ENCODE results near the gene RBM3. TPM values are rescaled to one million over a fixed set of nuclear protein-coding genes. Genes with fewer than 3 reads are reported as not detected.

The RBM3 gene
- total RNA-seq, 1 experiment from 2014 or later, result 233 TPM

DNA sequence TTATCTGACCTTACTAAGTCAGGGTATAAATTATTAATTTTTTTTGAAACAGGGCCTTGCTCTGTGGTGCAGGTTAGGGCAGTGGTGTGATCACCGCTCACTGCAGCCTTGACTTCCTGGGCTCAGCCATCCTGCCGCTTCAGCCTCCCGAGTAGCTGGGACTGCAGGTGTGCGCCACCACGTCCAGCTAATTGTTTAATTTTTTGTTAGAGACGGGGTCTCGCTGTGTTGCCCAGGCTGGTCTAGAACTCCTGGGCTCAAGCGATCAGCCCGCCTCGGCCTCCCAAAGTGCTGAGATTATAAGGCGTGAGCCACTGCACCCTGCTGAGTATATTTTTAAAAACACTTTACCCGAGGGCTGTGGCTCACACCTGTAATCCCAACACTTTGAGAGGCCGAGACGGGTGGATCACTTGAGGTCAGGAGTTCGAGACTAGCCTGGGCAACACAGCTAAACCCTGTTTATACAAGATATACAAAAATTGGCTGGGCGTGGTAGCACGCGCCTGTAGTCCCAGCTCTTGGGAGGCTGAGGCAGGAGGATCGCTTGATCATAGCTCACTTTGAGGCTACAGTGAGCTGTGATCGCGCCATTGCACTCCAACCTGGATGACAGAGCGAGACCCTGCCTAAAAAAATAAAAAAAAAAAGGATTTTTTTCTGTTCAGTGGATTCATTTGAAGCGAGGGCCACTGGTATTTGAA lies 35.5 kb upstream of the RBM3 start:
- intact Hi-C loops (cut with micrococcal nuclease), result loop anchor here (2.0 kb wide), 2 partner anchors 36 to 62 kb away; partner anchors contain the start of genes FTSJ1 and RBM3
- no peaks in the 10 kb centered on the region for H3K9me3 ChIP-seq (ENCODE audit: control insufficient read depth in 1 of 2, insufficient read depth in 1 of 2, low read depth in 1 of 2, low read length in 2 of 2)
- POLR2A ChIA-PET, result interaction anchor here (1.2 to 1.5 kb wide), 2 partner anchors 17 to 31 kb away, joined by 3 to 4 read pairs; no protein-coding TSS in a partner anchor
- H3K9me2 ChIP-seq (ENCODE audit: insufficient read depth), result no peaks in the 10 kb centered on the region
- H3K4me1 ChIP-seq (ENCODE audit: control insufficient read depth in 1 of 2, insufficient read depth in 2 of 2, low read length in 2 of 2), result peaks cover 0 to 15% of the 10 kb centered on the region in 2 experiments; a peak in 3 of 4 replicates
- H3K36me3 ChIP-seq (ENCODE audit: control insufficient read depth in 1 of 2, insufficient read depth in 2 of 2, low read length in 2 of 2), result no peaks in the 10 kb centered on the region
- no peak overlapping the region for H2AFZ ChIP-seq (ENCODE audit: low read depth, low read length, poor library complexity, severe bottlenecking)
- RAD21 ChIA-PET (ENCODE audit: low non-redundant PET in 1 of 2, low total read pairs in 2 of 2, uncharacterized antibody in 2 of 2, unreplicated experiment in 2 of 2), result interaction anchor here in 1 of 2 experiments (0.6 kb wide), 1 partner anchor 36 kb away, joined by 3 read pairs; no protein-coding TSS in a partner anchor
- no peaks in the 10 kb centered on the region for H3K27me3 ChIP-seq (ENCODE audit: insufficient read depth, low read length)
- peak overlapping the region; percentile 44 for H3K4me2 ChIP-seq (ENCODE audit: low read length)
- ATAC-seq, result no peak
- BruUV-seq (replicated peaks), result no TSS peak
- H3K27ac ChIP-seq (ENCODE audit: low read depth, low read length), result 0 out of 2 replicates have a peak overlapping the region, but pooled peaks have one; percentile 32
- H3K4me3 ChIP-seq (replicated peaks in 1 of 2; ENCODE audit: low read depth in 1 of 2, low read length in 2 of 2), result no peak overlapping the region
- TF ChIP-seq EGR1 (IDR thresholded peaks at IDR 0.05; ENCODE audit: low read depth) (no peak), JUND (IDR thresholded peaks at IDR 0.05) (no peak), ELF1 (IDR thresholded peaks at IDR 0.05; ENCODE audit: borderline replicate concordance, low read depth) (no peak), ZFX (IDR thresholded peaks at IDR 0.05) (no peak), ZNF274 (IDR thresholded peaks at IDR 0.05; ENCODE audit: low read depth, low read length) (no peak), YY1 (IDR thresholded peaks at IDR 0.05; ENCODE audit: extremely low read depth, insufficient replicate concordance, low read depth, low read length) (no peak), CEBPB (IDR thresholded peaks at IDR 0.05; ENCODE audit: low read depth) (no peak), EZH2phosphoT487 (IDR thresholded peaks at IDR 0.05; ENCODE audit: borderline replicate concordance) (no peak)
- TF ChIP-seq, protein P1, sequence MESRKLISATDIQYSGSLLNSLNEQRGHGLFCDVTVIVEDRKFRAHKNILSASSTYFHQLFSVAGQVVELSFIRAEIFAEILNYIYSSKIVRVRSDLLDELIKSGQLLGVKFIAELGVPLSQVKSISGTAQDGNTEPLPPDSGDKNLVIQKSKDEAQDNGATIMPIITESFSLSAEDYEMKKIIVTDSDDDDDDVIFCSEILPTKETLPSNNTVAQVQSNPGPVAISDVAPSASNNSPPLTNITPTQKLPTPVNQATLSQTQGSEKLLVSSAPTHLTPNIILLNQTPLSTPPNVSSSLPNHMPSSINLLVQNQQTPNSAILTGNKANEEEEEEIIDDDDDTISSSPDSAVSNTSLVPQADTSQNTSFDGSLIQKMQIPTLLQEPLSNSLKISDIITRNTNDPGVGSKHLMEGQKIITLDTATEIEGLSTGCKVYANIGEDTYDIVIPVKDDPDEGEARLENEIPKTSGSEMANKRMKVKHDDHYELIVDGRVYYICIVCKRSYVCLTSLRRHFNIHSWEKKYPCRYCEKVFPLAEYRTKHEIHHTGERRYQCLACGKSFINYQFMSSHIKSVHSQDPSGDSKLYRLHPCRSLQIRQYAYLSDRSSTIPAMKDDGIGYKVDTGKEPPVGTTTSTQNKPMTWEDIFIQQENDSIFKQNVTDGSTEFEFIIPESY (IDR thresholded peaks at IDR 0.05; ENCODE audit: extremely low read depth, insufficient replicate concordance, low read length), result no peak
- H3K79me2 ChIP-seq (ENCODE audit: insufficient read depth, low read length), result no peaks in the 10 kb centered on the region
- no peak overlapping the region for H3K9ac ChIP-seq (ENCODE audit: low read length)
- CTCF ChIA-PET, result interaction anchor here (1.1 to 1.6 kb wide), 4 partner anchors 11 to 456 kb away, joined by 3 to 7 read pairs (median 4); no protein-coding TSS in a partner anchor
- DNase-seq (ENCODE audit: low read depth, low spot score), result no peak
- H4K20me1 ChIP-seq (ENCODE audit: insufficient read depth), result no peaks in the 10 kb centered on the region
